H9 (cell line): Measurements from ENCODE around the gene HSPBP1. TPM values are rescaled to one million over a fixed set of nuclear protein-coding genes. Genes with fewer than 3 reads are reported as not detected.

Experiments
- DNase-seq: peaks from one replicate; pipeline ENCODE4 v3.0.0-alpha.2; 2017
- H2AFZ ChIP-seq: one replicate; pipeline ENCODE4 v1.6.1; 2013; ENCODE audit warnings: mild to moderate bottlenecking, low read length, control low read depth, moderate library complexity
- H2AK5ac ChIP-seq: 2 replicates; pipeline ENCODE4 v1.6.1; 2013; ENCODE audit warnings: low read length, control low read depth, mixed read lengths; ENCODE audit not compliant: insufficient read length
- H2BK120ac ChIP-seq: one replicate; pipeline ENCODE4 v1.6.1; 2013; ENCODE audit warnings: low read depth, mild to moderate bottlenecking, low read length, control low read depth, inconsistent platforms; ENCODE audit not compliant: poor library complexity, severe bottlenecking
- H2BK12ac ChIP-seq: 2 replicates; pipeline ENCODE4 v1.6.1; 2013; ENCODE audit warnings: low read length, control low read depth, mixed read lengths, low read depth; ENCODE audit not compliant: insufficient read length
- H2BK15ac ChIP-seq: 2 replicates; pipeline ENCODE4 v1.6.1; 2013; ENCODE audit warnings: low read depth, low read length, control low read depth
- H2BK20ac ChIP-seq: one replicate; pipeline ENCODE4 v1.6.1; 2013; ENCODE audit warnings: low read depth, mild to moderate bottlenecking, low read length, control low read depth, inconsistent platforms; ENCODE audit not compliant: poor library complexity, severe bottlenecking
- H2BK5ac ChIP-seq: 2 replicates; pipeline ENCODE4 v1.6.1; 2013; ENCODE audit warnings: low read length, control low read depth, mixed read lengths; ENCODE audit not compliant: insufficient read length
- H3K14ac ChIP-seq: 2 replicates; pipeline ENCODE4 v1.6.1; 2013; ENCODE audit warnings: low read length, control low read depth; ENCODE audit not compliant: insufficient read depth
- H3K18ac ChIP-seq: 2 replicates; pipeline ENCODE4 v1.6.1; 2013; ENCODE audit warnings: low read depth, mild to moderate bottlenecking, mixed read lengths, low read length, control low read depth; ENCODE audit not compliant: insufficient read length
- H3K23ac ChIP-seq: 2 replicates; pipeline ENCODE4 v1.6.1; 2013; ENCODE audit warnings: low read length, control low read depth, mixed read lengths, low read depth; ENCODE audit not compliant: insufficient read length
- H3K23me2 ChIP-seq: 2 replicates; pipeline ENCODE4 v1.6.1; 2013; ENCODE audit warnings: low read depth, mild to moderate bottlenecking, mixed read lengths, low read length, control low read depth; ENCODE audit not compliant: insufficient read length, poor library complexity, severe bottlenecking
- H3K27ac ChIP-seq: 2 replicates; pipeline ENCODE4 v1.5.1; 2013; ENCODE audit warnings: low read length, control low read depth, mixed read lengths, low read depth; ENCODE audit not compliant: insufficient read length
- H3K27me3 ChIP-seq: 2 replicates; pipeline ENCODE4 v1.6.1; 2013; ENCODE audit warnings: low read length, control low read depth, inconsistent platforms; ENCODE audit not compliant: insufficient read depth
- H3K4ac ChIP-seq: 2 replicates; pipeline ENCODE4 v1.6.1; 2013; ENCODE audit warnings: low read depth, mild to moderate bottlenecking, control low read depth, inconsistent platforms, low read length, moderate library complexity
- H3K4me1 ChIP-seq: 2 replicates; pipeline ENCODE4 v1.6.1; 2013; ENCODE audit warnings: low read length, control low read depth, inconsistent platforms; ENCODE audit not compliant: insufficient read depth
- H3K4me2 ChIP-seq: 2 replicates; pipeline ENCODE4 v1.6.1; 2013; ENCODE audit warnings: low read length, control low read depth, mixed read lengths; ENCODE audit not compliant: insufficient read length, insufficient read depth
- H3K56ac ChIP-seq: 2 replicates; pipeline ENCODE4 v1.6.1; 2013; ENCODE audit warnings: low read depth, mild to moderate bottlenecking, mixed read lengths, low read length, control low read depth; ENCODE audit not compliant: insufficient read length
- H3K79me1 ChIP-seq: 2 replicates; pipeline ENCODE4 v1.6.1; 2013; ENCODE audit warnings: low read depth, mild to moderate bottlenecking, moderate library complexity, low read length, control low read depth, inconsistent platforms; ENCODE audit not compliant: insufficient read depth, poor library complexity, severe bottlenecking
- H3K79me2 ChIP-seq: 2 replicates; pipeline ENCODE4 v1.6.1; 2013; ENCODE audit warnings: low read length, control low read depth, inconsistent platforms; ENCODE audit not compliant: insufficient read depth
- H3K9ac ChIP-seq: 2 replicates; pipeline ENCODE4 v1.6.1; 2013; ENCODE audit warnings: low read length, control low read depth, mixed read lengths; ENCODE audit not compliant: insufficient read length; ENCODE audit errors: extremely low read depth
- H3K9me3 ChIP-seq: one replicate; pipeline ENCODE4 v1.6.1; 2013; ENCODE audit warnings: low read depth, low read length, inconsistent platforms; ENCODE audit not compliant: control insufficient read depth
- H3T11ph ChIP-seq: one replicate; pipeline ENCODE4 v1.6.1; 2013; ENCODE audit warnings: mild to moderate bottlenecking, low read length, control low read depth, inconsistent platforms
- H4K20me1 ChIP-seq: one replicate; pipeline ENCODE4 v1.6.1; 2013; ENCODE audit not compliant: control insufficient read depth, insufficient read length, insufficient read depth
- H4K5ac ChIP-seq: 2 replicates; pipeline ENCODE4 v1.6.1; 2013; ENCODE audit warnings: low read depth, mild to moderate bottlenecking, mixed read lengths, low read length, control low read depth; ENCODE audit not compliant: insufficient read length
- H4K8ac ChIP-seq: replicated peaks from 2 replicates; pipeline ENCODE4 v1.6.1; 2013; ENCODE audit warnings: low read length, control low read depth, mixed read lengths, low read depth; ENCODE audit not compliant: insufficient read length
- H4K91ac ChIP-seq: 2 replicates; pipeline ENCODE4 v1.6.1; 2013; ENCODE audit warnings: low read depth, mild to moderate bottlenecking, moderate library complexity, mixed read lengths, low read length, control low read depth; ENCODE audit not compliant: insufficient read length
- H3K27ac Mint-ChIP-seq, 3 experiments: 2 replicates in 2 of 3; 3 replicates in 1 of 3; pipeline ENCODE4 v1.8.0; 2020 to 2021; ENCODE audit warnings: mixed read lengths in 3 of 3, mild to moderate bottlenecking in 1 of 3, moderate library complexity in 1 of 3
- H3K27me3 Mint-ChIP-seq: 2 replicates; pipeline ENCODE4 v1.8.0; 2021; ENCODE audit warnings: low read depth, mild to moderate bottlenecking, moderate library complexity, mixed read lengths
- H3K36me3 Mint-ChIP-seq, 3 experiments: 2 replicates in 2 of 3; 3 replicates in 1 of 3; pipeline ENCODE4 v1.8.0; 2020 to 2021; ENCODE audit warnings: low read depth in 3 of 3, mixed read lengths in 3 of 3; ENCODE audit not compliant: insufficient read depth in 1 of 3
- H3K4me1 Mint-ChIP-seq, 2 experiments: 2 replicates each; pipeline ENCODE4 v1.8.0; 2020; ENCODE audit warnings: mixed read lengths in 2 of 2
- H3K4me3 Mint-ChIP-seq, 2 experiments: 2 replicates in 1 of 2; 3 replicates in 1 of 2; pipeline ENCODE4 v1.8.0; 2020 to 2021; ENCODE audit warnings: mild to moderate bottlenecking in 2 of 2, mixed read lengths in 2 of 2, moderate library complexity in 1 of 2
- H3K9me3 Mint-ChIP-seq, 2 experiments: 2 replicates in 1 of 2; 3 replicates in 1 of 2; pipeline ENCODE4 v1.8.0; 2020; ENCODE audit warnings: mild to moderate bottlenecking in 2 of 2, mixed read lengths in 2 of 2, moderate library complexity in 1 of 2
- CTCF ChIP-seq: fragments of 200-600 bp; sonication (generic); conservative IDR thresholded peaks from 3 replicates; pipeline ENCODE4 v1.8.0; 2021; ENCODE audit warnings: antibody characterized with exemption, mild to moderate bottlenecking
- WGBS: extraction: QIAGEN DNeasy Blood & Tissue Kit; methylation state at CpG from one replicate; pipeline ENCODE4 v1.1.7; 2013; ENCODE audit warnings: missing lambda C conversion rate, low lambda C conversion rate, mixed read lengths; ENCODE audit not compliant: insufficient read length; ENCODE audit errors: extremely low coverage; 5-methylcytosine and 5-hydroxymethylcytosine counted together
- total RNA-seq: library from RNA; stranded (reverse); gene quantifications from 2 replicates; pipeline ENCODE4 v1.2.1, GENCODE V29; 2021

Gene HSPBP1
- total RNA-seq, 1 experiment from 2014 or later = 47.4 TPM

- Mint-ChIP-seq H3K27me3 (peaks cover 5% of the 10 kb centered on the region), H3K36me3 (peaks cover 0 to 2% (median 0%) of the 10 kb centered on the region in 3 experiments; a peak in 2 of 7 replicates), H3K4me1 (peaks cover 11 to 22% of the 10 kb centered on the region in 2 experiments), H3K9me3 (no peaks in the 10 kb centered on the region; a peak in 1 of 5 replicates), H3K4me3 (no peak overlapping the region), H3K27ac (no peak overlapping the region)
- no peak overlapping the region for H2BK5ac ChIP-seq
- H3K14ac ChIP-seq = no peak overlapping the region
- H3K27me3 ChIP-seq = no peaks in the 10 kb centered on the region; the same call in 1 of the 2 replicates
- no peak overlapping the region for H4K5ac ChIP-seq
- H3K56ac ChIP-seq = no peak overlapping the region
- no peaks in the 10 kb centered on the region for H3K4me1 ChIP-seq
- H3K9ac ChIP-seq = no peak overlapping the region
- H4K8ac ChIP-seq = no peak overlapping the region
- H3T11ph ChIP-seq = no peak overlapping the region
- H4K20me1 ChIP-seq = no peaks in the 10 kb centered on the region
- TF ChIP-seq CTCF = no peak
- H3K27ac ChIP-seq = no peak overlapping the region
- WGBS = no CpG with 5 or more reads among the region's 13 CpGs
- no peak overlapping the region for H2AFZ ChIP-seq
- no peaks in the 10 kb centered on the region for H3K23me2 ChIP-seq
- no peaks in the 10 kb centered on the region for H3K79me1 ChIP-seq
- no peak overlapping the region for H2BK12ac ChIP-seq
- no peak overlapping the region for H2AK5ac ChIP-seq
- H2BK20ac ChIP-seq = no peak overlapping the region
- no peak overlapping the region for H3K23ac ChIP-seq
- H3K4ac ChIP-seq = no peak overlapping the region
- H3K9me3 ChIP-seq = no peaks in the 10 kb centered on the region
- H3K18ac ChIP-seq = no peak overlapping the region
- no peak for DNase-seq
- no peak overlapping the region for H2BK120ac ChIP-seq
- no peaks in the 10 kb centered on the region for H3K79me2 ChIP-seq
- no peak overlapping the region for H3K4me2 ChIP-seq
- no peak overlapping the region for H2BK15ac ChIP-seq
- no peak overlapping the region for H4K91ac ChIP-seq
Observed at GRCh38 chr19:55315956-55316525, 36.1 kb upstream of the HSPBP1 start.
